Skeletal muscle tissue (tissue), 4 donors: ENCODE data around the gene TMEM150B. TPM values are rescaled to one million over a fixed set of nuclear protein-coding genes. Genes with fewer than 3 reads are reported as not detected.

Experiments
- H3K27ac ChIP-seq: one replicate; pipeline ENCODE4 v1.7.0; 2013; ENCODE audit warnings: mild to moderate bottlenecking, low read depth, low read length, inconsistent platforms
- H3K27me3 ChIP-seq, 3 donors: one replicate each; pipeline ENCODE4 v1.7.0; 2013; ENCODE audit warnings: low read length in 3 of 3; ENCODE audit not compliant: control insufficient read depth in 3 of 3, insufficient read depth in 3 of 3
- H3K36me3 ChIP-seq, 3 donors: one replicate each; pipeline ENCODE4 v1.7.0; 2013; ENCODE audit warnings: low read length in 3 of 3; ENCODE audit not compliant: control insufficient read depth in 3 of 3, insufficient read depth in 3 of 3
- H3K4me1 ChIP-seq, 3 donors: one replicate each; pipeline ENCODE4 v1.7.0; 2013; ENCODE audit warnings: low read length in 3 of 3, mild to moderate bottlenecking in 3 of 3; ENCODE audit not compliant: control insufficient read depth in 3 of 3, insufficient read depth in 3 of 3
- H3K4me3 ChIP-seq, 3 donors: one replicate each; pipeline ENCODE4 v1.7.0; 2013; ENCODE audit warnings: low read length in 3 of 3
- H3K9ac ChIP-seq, 3 donors: one replicate each; pipeline ENCODE4 v1.7.0; 2013; ENCODE audit warnings: low read length in 3 of 3, mild to moderate bottlenecking in 3 of 3, moderate library complexity in 2 of 3, low read depth in 1 of 3
- H3K9me3 ChIP-seq, 3 donors: one replicate each; pipeline ENCODE4 v1.7.0; 2013; ENCODE audit warnings: low read length in 3 of 3; ENCODE audit not compliant: control insufficient read depth in 3 of 3
- total RNA-seq: library from RNA; depleted of rRNA; stranded (reverse); fragments of >200 nt; gene quantifications from one replicate; pipeline ENCODE4 v1.2.3, GENCODE V29; 2014
- donor health status: Osteomylitis.

TMEM150B gene
- total RNA-seq, 1 donor from 2014 or later = 0.52 TPM

GRCh38 chr19:55269299-55269698, 55.8 kb downstream of the TMEM150B start:
- H3K27ac ChIP-seq = no peak overlapping the region
- no peaks in the 10 kb centered on the region for H3K4me1 ChIP-seq
- H3K27me3 ChIP-seq = no peaks in the 10 kb centered on the region
- H3K4me3 ChIP-seq = no peak overlapping the region
- no peak overlapping the region for H3K9ac ChIP-seq
- H3K9me3 ChIP-seq = no peaks in the 10 kb centered on the region
- H3K36me3 ChIP-seq = peaks cover 24 to 32% (median 27%) of the 10 kb centered on the region in 3 donors

GRCh38 chr19:55266840-55267239, 58.3 kb downstream of the TMEM150B start:
- H3K4me1 ChIP-seq = no peaks in the 10 kb centered on the region
- peaks cover 9 to 20% (median 11%) of the 10 kb centered on the region in 3 donors for H3K36me3 ChIP-seq
- H3K9ac ChIP-seq = no peak overlapping the region
- no peaks in the 10 kb centered on the region for H3K9me3 ChIP-seq
- H3K4me3 ChIP-seq = no peak overlapping the region
- no peak overlapping the region for H3K27ac ChIP-seq
- H3K27me3 ChIP-seq = no peaks in the 10 kb centered on the region

- Histone ChIP-seq H3K4me3 (no peak overlapping the region), H3K9ac (no peak overlapping the region), H3K9me3 (no peaks in the 10 kb centered on the region), H3K4me1 (no peaks in the 10 kb centered on the region), H3K27me3 (no peaks in the 10 kb centered on the region), H3K36me3 (peaks cover 9 to 20% (median 11%) of the 10 kb centered on the region in 3 donors), H3K27ac (no peak overlapping the region)
Observed at GRCh38 chr19:55266404-55266803, 58.7 kb downstream of the TMEM150B start.

GRCh38 chr19:55265723-55266386, 59.3 kb downstream of the TMEM150B start:
- H3K36me3 ChIP-seq = peaks cover 9 to 18% (median 9%) of the 10 kb centered on the region in 3 donors
- no peak overlapping the region for H3K27ac ChIP-seq

GRCh38 chr19:55265173-55265572, 60.0 kb downstream of the TMEM150B start:
- H3K4me1 ChIP-seq = peaks cover 0 to 3% (median under 1%) of the 10 kb centered on the region in 3 donors
- no peaks in the 10 kb centered on the region for H3K27me3 ChIP-seq
- H3K27ac ChIP-seq = no peak overlapping the region
- no peak overlapping the region for H3K9ac ChIP-seq
- H3K36me3 ChIP-seq = peaks cover 4 to 13% (median 5%) of the 10 kb centered on the region in 3 donors
- H3K9me3 ChIP-seq = no peaks in the 10 kb centered on the region
- H3K4me3 ChIP-seq = no peak overlapping the region

More at GRCh38 chr19:55265723-55266386, 59.3 kb downstream of the TMEM150B start:
- Histone ChIP-seq H3K4me3 (no peak overlapping the region), H3K9me3 (no peaks in the 10 kb centered on the region), H3K4me1 (no peaks in the 10 kb centered on the region), H3K9ac (no peak overlapping the region), H3K27me3 (no peaks in the 10 kb centered on the region)

GRCh38 chr19:55264531-55264930, 60.6 kb downstream of the TMEM150B start:
- Histone ChIP-seq H3K27me3 (no peaks in the 10 kb centered on the region), H3K4me1 (peaks cover 5 to 9% (median 7%) of the 10 kb centered on the region in 3 donors), H3K36me3 (peaks cover 2 to 8% (median 3%) of the 10 kb centered on the region in 3 donors), H3K9ac (no peak overlapping the region), H3K4me3 (no peak overlapping the region), H3K9me3 (no peaks in the 10 kb centered on the region), H3K27ac (no peak overlapping the region)

Other genes with a start within 250 kb of the TMEM150B start
- gene EPS8L1, start 249.5 kb downstream of the TMEM150B start, total RNA-seq = 1.0 TPM
- 24.5 TPM for gene PPP1R12C, start 207.7 kb downstream of the TMEM150B start, total RNA-seq
- 540 TPM for gene TNNT1, start 176.1 kb downstream of the TMEM150B start, total RNA-seq
- 4.7 TPM for gene TNNI3, start 167.6 kb downstream of the TMEM150B start, total RNA-seq
- not detected for gene DNAAF3, start 158.7 kb downstream of the TMEM150B start, total RNA-seq
- not detected for gene SYT5, start 145.1 kb downstream of the TMEM150B start, total RNA-seq
- under 0.01 TPM for gene PTPRH, start 115.8 kb downstream of the TMEM150B start, total RNA-seq
- 0.52 TPM for gene TMEM86B, start 96.6 kb downstream of the TMEM150B start, total RNA-seq
- 11.0 TPM for gene PPP6R1, start 66.3 kb downstream of the TMEM150B start, total RNA-seq
- 10.4 TPM for gene HSPBP1, start 45.2 kb downstream of the TMEM150B start, total RNA-seq
- 0.52 TPM for gene BRSK1, start 41.3 kb downstream of the TMEM150B start, total RNA-seq
- 8.9 TPM for gene KMT5C, start 14.5 kb upstream of the TMEM150B start, total RNA-seq
- not detected for gene COX6B2, start 29.4 kb upstream of the TMEM150B start, total RNA-seq
- gene GARIN5B, start 37.9 kb upstream of the TMEM150B start, total RNA-seq = not detected
- gene IL11, start 45.1 kb upstream of the TMEM150B start, total RNA-seq = not detected
- gene TMEM190, start 51.5 kb upstream of the TMEM150B start, total RNA-seq = not detected
- gene TMEM238, start 59.0 kb upstream of the TMEM150B start, total RNA-seq = not detected
- 229 TPM for gene RPL28, start 60.6 kb upstream of the TMEM150B start, total RNA-seq
- gene UBE2S, start 82.4 kb upstream of the TMEM150B start, total RNA-seq = 11.0 TPM
- not detected for gene SHISA7, start 118.0 kb upstream of the TMEM150B start, total RNA-seq
- gene ISOC2, start 136.3 kb upstream of the TMEM150B start, total RNA-seq = 25.1 TPM
- not detected for gene C19orf85, start 139.4 kb upstream of the TMEM150B start, total RNA-seq
- gene ZNF628, start 151.3 kb upstream of the TMEM150B start, total RNA-seq = 0.52 TPM
- 8.4 TPM for gene NAT14, start 159.8 kb upstream of the TMEM150B start, total RNA-seq
- gene SSC5D, start 163.1 kb upstream of the TMEM150B start, total RNA-seq = 17.7 TPM
- 1.0 TPM for gene SBK2, start 211.8 kb upstream of the TMEM150B start, total RNA-seq
- not detected for gene SBK3, start 220.2 kb upstream of the TMEM150B start, total RNA-seq